ENCODE data around the gene ZNF787. TPM values are rescaled to one million over a fixed set of nuclear protein-coding genes. Genes with fewer than 3 reads are reported as not detected.

The ZNF787 gene
- total and polyA plus RNA-seq, 3 donors from 2014 or later: 22.3 to 41.4 (median 35.7) TPM

DNA sequence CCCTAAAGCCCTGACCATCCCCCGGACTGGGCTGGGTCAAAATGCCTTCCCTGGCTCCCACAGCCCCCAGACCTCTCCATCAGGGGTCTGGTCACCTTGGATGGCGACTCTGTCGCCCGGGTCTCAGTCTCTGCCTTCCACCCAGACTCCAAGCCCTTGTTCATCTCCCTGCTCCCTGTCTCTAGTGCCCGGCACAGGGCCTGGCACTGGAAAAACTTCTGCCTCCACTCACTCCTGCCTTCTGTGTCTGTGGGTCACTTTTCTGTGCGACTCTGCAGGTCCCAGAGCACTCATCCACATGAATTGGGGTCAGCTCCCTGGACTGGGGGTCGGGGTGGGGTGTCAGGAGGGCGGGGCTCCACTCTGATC is 1.1 kb downstream of the ZNF787 start:
- Histone ChIP-seq H3K27me3 (no peaks in the 10 kb centered on the region), H3K27ac (peak overlapping the region; percentile 88 to 94), H3K4me3 (peak overlapping the region; percentile 83 to 92), H3K4me1 (peaks cover 41% of the 10 kb centered on the region), H3K9me3 (no peaks in the 10 kb centered on the region), H3K36me3 (ENCODE audit: low read depth, missing control alignments) (no peaks in the 10 kb centered on the region)
- no peak for DNase-seq
- 12 to 27% methylated on average over 4 to 8 of the region's 8 CpGs for WGBS, 2 donors
- TF ChIP-seq, protein P1, sequence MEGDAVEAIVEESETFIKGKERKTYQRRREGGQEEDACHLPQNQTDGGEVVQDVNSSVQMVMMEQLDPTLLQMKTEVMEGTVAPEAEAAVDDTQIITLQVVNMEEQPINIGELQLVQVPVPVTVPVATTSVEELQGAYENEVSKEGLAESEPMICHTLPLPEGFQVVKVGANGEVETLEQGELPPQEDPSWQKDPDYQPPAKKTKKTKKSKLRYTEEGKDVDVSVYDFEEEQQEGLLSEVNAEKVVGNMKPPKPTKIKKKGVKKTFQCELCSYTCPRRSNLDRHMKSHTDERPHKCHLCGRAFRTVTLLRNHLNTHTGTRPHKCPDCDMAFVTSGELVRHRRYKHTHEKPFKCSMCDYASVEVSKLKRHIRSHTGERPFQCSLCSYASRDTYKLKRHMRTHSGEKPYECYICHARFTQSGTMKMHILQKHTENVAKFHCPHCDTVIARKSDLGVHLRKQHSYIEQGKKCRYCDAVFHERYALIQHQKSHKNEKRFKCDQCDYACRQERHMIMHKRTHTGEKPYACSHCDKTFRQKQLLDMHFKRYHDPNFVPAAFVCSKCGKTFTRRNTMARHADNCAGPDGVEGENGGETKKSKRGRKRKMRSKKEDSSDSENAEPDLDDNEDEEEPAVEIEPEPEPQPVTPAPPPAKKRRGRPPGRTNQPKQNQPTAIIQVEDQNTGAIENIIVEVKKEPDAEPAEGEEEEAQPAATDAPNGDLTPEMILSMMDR (IDR thresholded peaks at IDR 0.05): no peak
- no peak for TF ChIP-seq POLR2A (IDR thresholded peaks at IDR 0.05)
- intact Hi-C loops (cut with DNase I; ENCODE audit: low total_unique reads): no loop called here

DNA sequence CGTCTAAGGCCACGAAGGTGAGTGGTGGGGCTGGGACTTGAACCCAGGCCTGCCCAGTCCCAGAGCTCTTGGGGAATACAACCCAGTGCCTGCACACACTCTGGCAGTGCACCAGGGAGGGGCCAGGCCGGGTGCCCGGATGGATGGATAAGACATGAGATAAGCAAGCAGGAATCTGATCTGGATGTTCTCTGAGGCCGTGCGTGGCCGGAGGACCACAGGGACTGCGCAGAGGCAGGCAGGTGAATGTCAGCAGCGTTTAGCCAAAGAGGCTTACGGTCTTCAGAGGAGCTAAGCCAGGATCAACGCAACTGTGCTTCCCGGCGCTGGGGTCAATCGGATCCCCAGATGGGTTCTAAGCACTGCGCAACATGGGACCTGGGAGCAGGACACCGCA is 1.5 kb downstream of the ZNF787 start:
- no peak for DNase-seq
- Histone ChIP-seq H3K36me3 (ENCODE audit: low read depth, missing control alignments) (no peaks in the 10 kb centered on the region), H3K4me1 (peaks cover 45% of the 10 kb centered on the region), H3K4me3 (peak overlapping the region in 1 of 2 donors; percentile 92), H3K27me3 (no peaks in the 10 kb centered on the region), H3K27ac (peak overlapping the region; percentile 88 to 94), H3K9me3 (no peaks in the 10 kb centered on the region)
- intact Hi-C loops (cut with DNase I; ENCODE audit: low total_unique reads): no loop called here
- TF ChIP-seq, protein P1 (IDR thresholded peaks at IDR 0.05): no peak
- no peak for TF ChIP-seq POLR2A (IDR thresholded peaks at IDR 0.05)
- 13 to 16% methylated on average over 11 to 15 of the region's 16 CpGs for WGBS, 2 donors

DNA sequence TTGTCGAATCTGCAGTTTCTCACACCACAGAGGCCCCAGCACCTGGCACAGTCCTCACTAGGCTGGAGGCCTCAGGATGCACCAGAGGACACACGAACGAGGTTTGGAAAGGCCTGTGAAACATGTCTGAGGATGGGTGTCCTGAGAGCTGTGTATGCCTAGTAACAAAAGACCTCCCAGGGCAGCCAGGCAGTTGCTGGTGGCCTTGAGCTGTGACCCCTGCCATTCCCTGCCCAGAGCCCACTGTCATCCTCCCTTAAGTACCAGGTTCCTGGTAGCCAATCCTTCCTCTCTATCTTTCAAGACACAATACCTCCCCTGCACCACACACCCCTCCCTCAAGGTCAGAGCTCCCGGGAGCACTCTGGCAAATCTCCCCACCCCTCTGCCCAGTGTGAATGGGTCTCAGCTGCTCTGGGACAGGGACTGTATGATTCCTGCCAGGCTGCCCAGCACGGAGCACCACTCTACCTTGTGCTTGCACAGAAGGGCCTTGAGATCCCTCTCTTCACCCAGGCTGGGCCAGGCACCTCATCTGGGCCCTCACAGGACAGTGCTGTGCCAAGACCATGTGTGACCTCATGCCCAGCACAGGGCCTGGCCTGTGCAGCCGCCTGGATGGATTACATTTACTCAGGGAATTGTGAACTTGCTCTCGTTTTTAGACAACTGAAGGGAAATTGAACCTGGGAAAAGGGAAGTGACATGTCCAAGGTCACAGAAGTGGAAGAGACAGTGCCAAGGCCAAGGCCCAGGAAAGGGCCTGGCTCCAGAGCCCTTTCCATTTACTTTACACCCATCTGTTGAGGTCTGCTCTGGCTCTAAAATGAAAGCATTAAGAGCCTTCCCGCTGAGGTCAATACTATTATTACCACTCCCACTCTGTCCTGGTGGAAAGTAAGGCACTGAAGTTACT is 2.2 kb downstream of the ZNF787 start:
- intact Hi-C loops (cut with DNase I; ENCODE audit: low total_unique reads): no loop called here
- Histone ChIP-seq H3K27me3 (no peaks in the 10 kb centered on the region), H3K4me3 (peak overlapping the region in 1 of 2 donors; percentile 92), H3K4me1 (peaks cover 49% of the 10 kb centered on the region), H3K27ac (peak overlapping the region; percentile 88 to 94), H3K36me3 (ENCODE audit: low read depth, missing control alignments) (no peaks in the 10 kb centered on the region), H3K9me3 (no peaks in the 10 kb centered on the region)
- TF ChIP-seq, protein P1 (IDR thresholded peaks at IDR 0.05): no peak
- TF ChIP-seq POLR2A (IDR thresholded peaks at IDR 0.05): no peak
- 20 to 31% methylated on average over 8 of the region's 8 CpGs for WGBS, 2 donors
- DNase-seq: no peak

DNA sequence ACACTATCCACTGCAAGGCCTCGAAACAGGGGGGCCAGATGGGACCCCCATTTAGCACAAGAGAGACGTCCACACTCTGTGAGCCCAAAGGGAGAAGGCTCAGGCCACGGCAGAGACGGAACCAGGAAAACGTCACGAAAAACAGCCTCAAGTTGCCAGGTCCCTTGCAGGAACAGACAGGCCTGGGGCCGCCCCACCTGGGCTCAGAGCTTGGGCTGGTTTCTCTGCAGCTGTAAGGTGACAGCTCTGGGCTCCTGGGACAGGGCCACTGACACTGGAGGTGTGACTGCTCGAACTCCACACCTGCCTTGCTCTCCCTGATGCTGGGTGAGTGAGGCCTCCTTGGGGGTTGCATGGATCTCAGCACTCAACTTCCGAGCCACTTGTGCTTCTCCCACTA is 3.2 kb downstream of the ZNF787 start:
- 67 to 73% methylated on average over 2 to 9 of the region's 9 CpGs for WGBS, 2 donors
- Histone ChIP-seq H3K9me3 (no peaks in the 10 kb centered on the region), H3K36me3 (ENCODE audit: low read depth, missing control alignments) (no peaks in the 10 kb centered on the region), H3K27me3 (no peaks in the 10 kb centered on the region), H3K4me3 (no peak overlapping the region), H3K27ac (no peak overlapping the region), H3K4me1 (peaks cover 57% of the 10 kb centered on the region)
- DNase-seq: no peak
- no peak for TF ChIP-seq POLR2A (IDR thresholded peaks at IDR 0.05)
- TF ChIP-seq, protein P1 (IDR thresholded peaks at IDR 0.05): no peak
- intact Hi-C loops (cut with DNase I; ENCODE audit: low total_unique reads): no loop called here

All from testis (tissue), 3 donors.